Psoas muscle (tissue), 8 donors: ENCODE results near the gene RPS21. TPM values are rescaled to one million over a fixed set of nuclear protein-coding genes. Genes with fewer than 3 reads are reported as not detected.

Experiments
- ATAC-seq, 4 donors: fragments of 200-7000 bp; cut with Tn5 transposase; one replicate each; pipeline ENCODE4 v1.9.1; 2020; ENCODE audit warnings: moderate library complexity in 3 of 4, mild to moderate bottlenecking in 2 of 4
- DNase-seq, 2 donors: peaks; one replicate each; pipeline ENCODE4 v3.0.0-alpha.2; 2020
- H3K27ac ChIP-seq: fragments of 200-600 bp; one replicate; pipeline ENCODE4 v1.8.0; 2022
- H3K27me3 ChIP-seq, 3 donors: fragments of 200-600 bp in 1 of 3; one replicate each; pipeline versions ENCODE4 v1.6.1 to v1.8.0; 2013 to 2022; ENCODE audit warnings: low read length in 2 of 3, mild to moderate bottlenecking in 2 of 3, moderate library complexity in 1 of 3; ENCODE audit not compliant: insufficient read depth in 3 of 3
- H3K36me3 ChIP-seq, 2 donors: fragments of 200-600 bp in 1 of 2; one replicate each; pipeline versions ENCODE4 v1.6.1 to v1.8.0; 2013 to 2022; ENCODE audit warnings: low read depth in 1 of 2, mild to moderate bottlenecking in 1 of 2, moderate library complexity in 1 of 2; ENCODE audit not compliant: insufficient read depth in 1 of 2
- H3K4me1 ChIP-seq: fragments of 200-600 bp; one replicate; pipeline ENCODE4 v1.8.0; 2022
- H3K4me3 ChIP-seq: fragments of 200-600 bp; one replicate; pipeline ENCODE4 v1.8.0; 2022; ENCODE audit warnings: mild to moderate bottlenecking
- H3K9me3 ChIP-seq: fragments of 200-600 bp; one replicate; pipeline ENCODE4 v1.8.0; 2022
- CTCF ChIP-seq: fragments of 200-600 bp; IDR thresholded peaks from one replicate; pipeline ENCODE4 v1.8.0; 2022; ENCODE audit warnings: antibody characterized with exemption
- WGBS, 3 donors: extraction: QIAGEN DNeasy Blood & Tissue Kit; methylation state at CpG; one replicate each; pipeline versions ENCODE4 v1.1.6 to v1.1.7; 2013; 5-methylcytosine and 5-hydroxymethylcytosine counted together
- intact Hi-C, 2 donors: fragments of 100-400 bp; cut with DNase I; formaldehyde crosslinking; loops; one replicate each; pipeline versions ENCODE4 v1.11.0 to v1.14.2; 2022
- polyA plus RNA-seq, 3 donors: library from polyadenylated mRNA; stranded (reverse); fragments of 200-250 nt; gene quantifications; one replicate each; pipeline ENCODE4 v1.2.3, GENCODE V29; 2013
- total RNA-seq, 4 donors: library from RNA; stranded (reverse); fragmentation: NEBNext Ultra II Directional in 2 of 4; extraction: Animal tissue kit (Norgen Biotek cat#: 25700) in 2 of 4; gene quantifications; one replicate each; pipeline versions ENCODE4 v1.2.1 to v1.2.4, GENCODE V29; 2021 to 2023
- donor health status: healthy with polysubstance abuse.
- donor health status: DM: no; HTN: no; CAD: no; lungs with moderate emphysema.
- donor health status: Bipolar disorder and iron deficiency.
- donor health status: healthy.
- donor health status: DM: yes; HTN: yes; CAD: no.
- donor health status: DM: no; HTN: no; CAD: no.
- donor health status: DM: no; HTN: no; CAD: no.
- donor health status: DM: yes; HTN: yes; CAD: no.

Gene RPS21
- total and polyA plus RNA-seq, 7 donors: 602 to 5,162 (median 1,206) TPM

GRCh38 chr20:62354811-62355341 is 32.0 kb upstream of the RPS21 start:
- intact Hi-C loops: loop anchor here in 1 of 2 donors (5.0 kb wide), 1 partner anchor 53 kb away; the partner anchor contains the start of gene ADRM1
- whole genome bisulfite sequencing, 3 donors: 72 to 75% (median 73%) methylated on average over 12 to 16 of the region's 16 CpGs
- peak; percentile 20 to 39 for DNase-seq

GRCh38 chr20:62355516-62355877 is 31.4 kb upstream of the RPS21 start:
- 23 to 24% (median 23%) methylated on average over 11 of the region's 11 CpGs for WGBS, 3 donors
- peak in 3 of 4 donors; percentile 6 to 21 (median 8) for ATAC-seq
- H3K27ac ChIP-seq: peak overlapping the region; percentile 85
- peaks cover 0 to 21% of the 10 kb centered on the region in 2 donors for H3K36me3 ChIP-seq
- H3K4me3 ChIP-seq: peak overlapping the region; percentile 42
- intact Hi-C loops: no loop called here
- peak; percentile 60 to 68 for DNase-seq
- H3K9me3 ChIP-seq: no peaks in the 10 kb centered on the region
- no peak for TF ChIP-seq CTCF
- H3K4me1 ChIP-seq: peaks cover 66% of the 10 kb centered on the region
- no peaks in the 10 kb centered on the region for H3K27me3 ChIP-seq

More at GRCh38 chr20:62354811-62355341, 32.0 kb upstream of the RPS21 start:
- H3K36me3 ChIP-seq: peaks cover 0 to 26% of the 10 kb centered on the region in 2 donors
- peaks cover 66% of the 10 kb centered on the region for H3K4me1 ChIP-seq
- no peak for TF ChIP-seq CTCF
- peak overlapping the region; percentile 85 for H3K27ac ChIP-seq
- H3K27me3 ChIP-seq: no peaks in the 10 kb centered on the region
- peak overlapping the region; percentile 42 for H3K4me3 ChIP-seq
- H3K9me3 ChIP-seq: no peaks in the 10 kb centered on the region
- no peak for ATAC-seq

GRCh38 chr20:62355878-62356588 is 30.9 kb upstream of the RPS21 start:
- Histone ChIP-seq H3K4me3 (peak overlapping the region; percentile 42), H3K9me3 (no peaks in the 10 kb centered on the region), H3K4me1 (peaks cover 66% of the 10 kb centered on the region), H3K27me3 (no peaks in the 10 kb centered on the region), H3K36me3 (peaks cover 0 to 16% of the 10 kb centered on the region in 2 donors), H3K27ac (peak overlapping the region; percentile 85)
- ATAC-seq (no peak), DNase-seq (peak; percentile 59 to 71)
- no peak for TF ChIP-seq CTCF
- 17 to 22% (median 18%) methylated on average over 25 to 29 of the region's 29 CpGs for WGBS, 3 donors
- intact Hi-C loops: no loop called here

- H3K27me3 ChIP-seq: no peaks in the 10 kb centered on the region
- peak overlapping the region; percentile 85 for H3K27ac ChIP-seq
- H3K36me3 ChIP-seq: peaks cover 0 to 10% of the 10 kb centered on the region in 2 donors
- DNase-seq (peak; percentile 25 to 55), ATAC-seq (no peak)
- WGBS, 3 donors: 36 to 37% (median 37%) methylated on average over 15 to 17 of the region's 17 CpGs
- no peak for TF ChIP-seq CTCF
- peak overlapping the region; percentile 42 for H3K4me3 ChIP-seq
- H3K4me1 ChIP-seq: peaks cover 66% of the 10 kb centered on the region
- intact Hi-C loops: no loop called here
- no peaks in the 10 kb centered on the region for H3K9me3 ChIP-seq
Observed at GRCh38 chr20:62356589-62357186, 30.2 kb upstream of the RPS21 start.
